ENCODE data around the gene MAP3K3.

GRCh38 chr17:63695889-63696288 lies 73.7 kb downstream of the MAP3K3 start:
- TF ChIP-seq CTCF (conservative IDR thresholded peaks at IDR 0.05 in 1 of 2, IDR thresholded peaks at IDR 0.05 in 1 of 2; ENCODE audit: extremely low read depth in 1 of 2, insufficient read depth in 1 of 2, low read depth in 1 of 2, low read length in 2 of 2) (no peak), EZH2 (IDR thresholded peaks at IDR 0.05; ENCODE audit: borderline replicate concordance, low read length) (no peak)
